ENCODE measurements around the gene DYNLT4. TPM values are rescaled to one million over a fixed set of nuclear protein-coding genes. Genes with fewer than 3 reads are reported as not detected.

DYNLT4 gene
- total RNA-seq, 1 experiment from 2014 or later, result not detected

- Histone ChIP-seq H3K4me1 (ENCODE audit: low read length) (peaks cover 32% of the 10 kb centered on the region), H3K27me3 (ENCODE audit: low read length) (no peaks in the 10 kb centered on the region), H3K9ac (ENCODE audit: low read length) (peak overlapping the region; percentile 23), H3K4me3 (ENCODE audit: low read length) (no peak overlapping the region), H4K20me1 (ENCODE audit: insufficient read depth, low read depth, low read length) (no peaks in the 10 kb centered on the region), H3K27ac (ENCODE audit: low read length) (peak overlapping the region; percentile 55), H3K36me3 (ENCODE audit: insufficient read depth, low read length) (peaks cover 3% of the 10 kb centered on the region; the same call in 1 of the 2 replicates), H3K4me2 (ENCODE audit: low read depth, low read length, poor library complexity, severe bottlenecking) (no peak overlapping the region), H2AFZ (ENCODE audit: low read length) (no peak overlapping the region), H3K9me3 (ENCODE audit: low read length) (no peaks in the 10 kb centered on the region), H3K79me2 (ENCODE audit: low read length) (no peaks in the 10 kb centered on the region), H3K9me2 (replicated peaks; ENCODE audit: insufficient read depth, low read length) (no peaks in the 10 kb centered on the region)
- DNase-seq, result peak; percentile 62
These were observed 2.1 kb upstream of the DYNLT4 start for GRCh38 chr1:44808938-44809917.

- Histone ChIP-seq H2AFZ (ENCODE audit: low read length) (no peak within 1 kb of the TSS), H3K27ac (ENCODE audit: low read length) (peak within 1 kb of the TSS; percentile 55), H3K4me2 (ENCODE audit: low read depth, low read length, poor library complexity, severe bottlenecking) (peak within 1 kb of the TSS; percentile 19), H3K4me1 (ENCODE audit: low read length) (peaks cover 32% of the 10 kb centered on the region), H3K9me3 (ENCODE audit: low read length) (no peaks in the 10 kb centered on the region), H3K79me2 (ENCODE audit: low read length) (no peaks in the 10 kb centered on the region), H4K20me1 (ENCODE audit: insufficient read depth, low read depth, low read length) (no peaks in the 10 kb centered on the region), H3K36me3 (ENCODE audit: insufficient read depth, low read length) (peaks cover 4% of the 10 kb centered on the region; the same call in 1 of the 2 replicates), H3K9ac (ENCODE audit: low read length) (peak within 1 kb of the TSS; percentile 23), H3K4me3 (ENCODE audit: low read length) (no peak within 1 kb of the TSS), H3K27me3 (ENCODE audit: low read length) (no peaks in the 10 kb centered on the region), H3K9me2 (replicated peaks; ENCODE audit: insufficient read depth, low read length) (no peaks in the 10 kb centered on the region)
- no peak for DNase-seq
These were observed 1.1 kb upstream of the DYNLT4 start, which contains the start of gene BTBD19 for GRCh38 chr1:44808063-44808937. BTBD19 (plus strand) TSS chr1:44808523; CDS start chr1:44808821, 298 bp downstream.

GRCh38 chr1:44807364-44808062 lies 362 bp upstream of the DYNLT4 start:
- H3K27me3 ChIP-seq (ENCODE audit: low read length), result no peaks in the 10 kb centered on the region
- no peaks in the 10 kb centered on the region for H4K20me1 ChIP-seq (ENCODE audit: insufficient read depth, low read depth, low read length)
- H3K9me3 ChIP-seq (ENCODE audit: low read length), result no peaks in the 10 kb centered on the region
- no peaks in the 10 kb centered on the region for H3K79me2 ChIP-seq (ENCODE audit: low read length)
- no peak overlapping the region for H2AFZ ChIP-seq (ENCODE audit: low read length)
- peak overlapping the region; percentile 17; the same call in 1 of the 2 replicates for H3K27ac ChIP-seq (ENCODE audit: low read length)
- peaks cover 32% of the 10 kb centered on the region for H3K4me1 ChIP-seq (ENCODE audit: low read length)
- no peak overlapping the region for H3K4me3 ChIP-seq (ENCODE audit: low read length)
- DNase-seq, result peak; percentile 71
- H3K36me3 ChIP-seq (ENCODE audit: insufficient read depth, low read length), result peaks cover 7% of the 10 kb centered on the region; the same call in 1 of the 2 replicates
- peak overlapping the region; percentile 22 for H3K9ac ChIP-seq (ENCODE audit: low read length)
- H3K9me2 ChIP-seq (replicated peaks; ENCODE audit: insufficient read depth, low read length), result no peaks in the 10 kb centered on the region
- H3K4me2 ChIP-seq (ENCODE audit: low read depth, low read length, poor library complexity, severe bottlenecking), result peak overlapping the region; percentile 19

GRCh38 chr1:44806025-44806703 lies 987 bp downstream of the DYNLT4 start:
- DNase-seq, result no peak
- Histone ChIP-seq H3K4me3 (ENCODE audit: low read length) (no peak overlapping the region), H3K27ac (ENCODE audit: low read length) (no peak overlapping the region), H3K36me3 (ENCODE audit: insufficient read depth, low read length) (peaks cover 7% of the 10 kb centered on the region; the same call in 1 of the 2 replicates), H3K27me3 (ENCODE audit: low read length) (no peaks in the 10 kb centered on the region), H4K20me1 (ENCODE audit: insufficient read depth, low read depth, low read length) (no peaks in the 10 kb centered on the region; the same call in 1 of the 2 replicates), H3K4me1 (ENCODE audit: low read length) (peaks cover 43% of the 10 kb centered on the region), H3K9me3 (ENCODE audit: low read length) (no peaks in the 10 kb centered on the region), H3K9me2 (replicated peaks; ENCODE audit: insufficient read depth, low read length) (no peaks in the 10 kb centered on the region), H2AFZ (ENCODE audit: low read length) (no peak overlapping the region), H3K79me2 (ENCODE audit: low read length) (peaks cover 7% of the 10 kb centered on the region), H3K9ac (ENCODE audit: low read length) (no peak overlapping the region), H3K4me2 (ENCODE audit: low read depth, low read length, poor library complexity, severe bottlenecking) (no peak overlapping the region)

GRCh38 chr1:44805311-44806024 lies 1.7 kb downstream of the DYNLT4 start:
- Histone ChIP-seq H3K4me3 (ENCODE audit: low read length) (no peak overlapping the region), H3K9me3 (ENCODE audit: low read length) (no peaks in the 10 kb centered on the region), H3K9ac (ENCODE audit: low read length) (no peak overlapping the region), H3K4me2 (ENCODE audit: low read depth, low read length, poor library complexity, severe bottlenecking) (no peak overlapping the region), H3K4me1 (ENCODE audit: low read length) (peaks cover 46% of the 10 kb centered on the region), H3K27ac (ENCODE audit: low read length) (no peak overlapping the region), H4K20me1 (ENCODE audit: insufficient read depth, low read depth, low read length) (no peaks in the 10 kb centered on the region; the same call in 1 of the 2 replicates), H2AFZ (ENCODE audit: low read length) (no peak overlapping the region), H3K27me3 (ENCODE audit: low read length) (no peaks in the 10 kb centered on the region), H3K36me3 (ENCODE audit: insufficient read depth, low read length) (peaks cover 7% of the 10 kb centered on the region; the same call in 1 of the 2 replicates), H3K9me2 (replicated peaks; ENCODE audit: insufficient read depth, low read length) (no peaks in the 10 kb centered on the region), H3K79me2 (ENCODE audit: low read length) (peaks cover 12% of the 10 kb centered on the region)
- no peak for DNase-seq

GRCh38 chr1:44803312-44804095 lies 3.6 kb downstream of the DYNLT4 start:
- H3K79me2 ChIP-seq (ENCODE audit: low read length), result peaks cover 13% of the 10 kb centered on the region
- H3K9ac ChIP-seq (ENCODE audit: low read length), result no peak overlapping the region

More at GRCh38 chr1:44803312-44804095, 3.6 kb downstream of the DYNLT4 start:
- Histone ChIP-seq H3K9me3 (ENCODE audit: low read length) (no peaks in the 10 kb centered on the region), H4K20me1 (ENCODE audit: insufficient read depth, low read depth, low read length) (no peaks in the 10 kb centered on the region; the same call in 1 of the 2 replicates), H3K4me1 (ENCODE audit: low read length) (peaks cover 43% of the 10 kb centered on the region), H2AFZ (ENCODE audit: low read length) (no peak overlapping the region), H3K4me2 (ENCODE audit: low read depth, low read length, poor library complexity, severe bottlenecking) (no peak overlapping the region), H3K27ac (ENCODE audit: low read length) (no peak overlapping the region), H3K9me2 (replicated peaks; ENCODE audit: insufficient read depth, low read length) (no peaks in the 10 kb centered on the region), H3K4me3 (ENCODE audit: low read length) (no peak overlapping the region), H3K27me3 (ENCODE audit: low read length) (no peaks in the 10 kb centered on the region), H3K36me3 (ENCODE audit: insufficient read depth, low read length) (peaks cover 7% of the 10 kb centered on the region; the same call in 1 of the 2 replicates)
- no peak for DNase-seq

Data from Karpas-422 (cell line).